ENCODE results near the gene RETREG1.
"Not testable (repeated sequence)": the region's sequence is repeated elsewhere in the genome, so short reads cannot be mapped to it uniquely, and the experiment has no call there.

The RETREG1 gene

DNA sequence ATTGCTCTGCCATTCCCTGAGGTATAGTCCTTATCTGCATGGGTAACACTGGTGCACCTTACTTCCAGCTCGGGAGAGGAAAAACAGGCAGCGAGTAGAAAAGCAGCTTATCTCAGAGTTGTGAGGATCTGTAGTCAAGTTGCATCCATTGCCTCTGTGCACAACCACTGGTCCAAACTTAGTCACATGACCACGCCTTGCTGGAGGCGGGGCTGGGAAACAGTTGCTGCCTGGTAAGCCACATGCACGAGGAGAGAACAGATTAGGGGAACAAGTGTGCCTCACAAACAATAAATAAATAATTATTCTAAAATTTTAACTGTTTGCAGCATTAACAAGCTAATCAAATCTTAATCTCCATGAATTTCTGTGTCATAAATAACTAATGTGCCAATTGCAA is 169.8 kb downstream of the RETREG1 start:
- no peak overlapping the region for H2BK12ac ChIP-seq (ENCODE audit: low read length)
- no peak overlapping the region for H3K23ac ChIP-seq (ENCODE audit: low read depth, low read length, poor library complexity)
- H3K4me1 ChIP-seq (ENCODE audit: control insufficient read depth in 2 of 2, insufficient read depth in 1 of 2, low read depth in 1 of 2, low read length in 2 of 2) = no peaks in the 10 kb centered on the region
- no peak for DNase-seq (ENCODE audit: low spot score)
- H3K79me1 ChIP-seq (ENCODE audit: low read depth, low read length) = no peaks in the 10 kb centered on the region
- no peak overlapping the region for H3K4me2 ChIP-seq (ENCODE audit: insufficient read depth, low read length, poor library complexity, severe bottlenecking)
- H3K4ac ChIP-seq (ENCODE audit: low read length) = no peak overlapping the region
- no CpG with 5 or more reads among the region's 5 CpGs for WGBS, 2 donors (ENCODE audit: extremely low coverage in 2 of 2, insufficient read length in 2 of 2, insufficient replicate concordance in 1 of 2)
- no peaks in the 10 kb centered on the region for H3K27me3 ChIP-seq (ENCODE audit: control insufficient read depth in 3 of 3, insufficient read depth in 3 of 3, low read depth in 1 of 3, low read length in 3 of 3)
- no peak overlapping the region for H2BK15ac ChIP-seq (ENCODE audit: low read length)
- H3K9me3 ChIP-seq (replicated peaks in 1 of 2; ENCODE audit: control insufficient read depth in 2 of 2, insufficient read depth in 1 of 2, low read depth in 1 of 2, low read length in 2 of 2) = no peaks in the 10 kb centered on the region
- peaks cover 14 to 49% of the 10 kb centered on the region in 2 donors for H3K36me3 ChIP-seq (replicated peaks in 1 of 2; ENCODE audit: control insufficient read depth in 2 of 2, insufficient read depth in 2 of 2, low read length in 2 of 2)
- H3K14ac ChIP-seq (ENCODE audit: low read length) = no peak overlapping the region
- H3K27ac ChIP-seq (replicated peaks; ENCODE audit: low read length) = no peak overlapping the region
- H3K4me3 ChIP-seq (ENCODE audit: low read length in 2 of 2) = no peak overlapping the region
- H2AK5ac ChIP-seq (ENCODE audit: low read depth, low read length) = no peak overlapping the region
- no peak overlapping the region for H4K91ac ChIP-seq (ENCODE audit: low read depth, low read length, poor library complexity)
- no peak overlapping the region for H3K18ac ChIP-seq (ENCODE audit: low read length)
- H2BK120ac ChIP-seq (ENCODE audit: low read depth, low read length) = no peak overlapping the region
- no peak overlapping the region for H2AFZ ChIP-seq (ENCODE audit: low read length)
- H4K8ac ChIP-seq (ENCODE audit: low read depth, low read length) = no peak overlapping the region
- H2BK5ac ChIP-seq (ENCODE audit: low read length) = no peak overlapping the region
- no peak overlapping the region for H3K9ac ChIP-seq (ENCODE audit: low read depth, low read length, poor library complexity)

GRCh38 chr5:16437977-16438376 is 178.8 kb downstream of the RETREG1 start:
- no peaks in the 10 kb centered on the region for H3K79me1 ChIP-seq (ENCODE audit: low read depth, low read length)
- no peaks in the 10 kb centered on the region for H3K9me3 ChIP-seq (replicated peaks in 1 of 2; ENCODE audit: control insufficient read depth in 2 of 2, insufficient read depth in 1 of 2, low read depth in 1 of 2, low read length in 2 of 2)
- H3K4me1 ChIP-seq (ENCODE audit: control insufficient read depth in 2 of 2, insufficient read depth in 1 of 2, low read depth in 1 of 2, low read length in 2 of 2) = no peaks in the 10 kb centered on the region
- H2BK15ac ChIP-seq (ENCODE audit: low read length) = no peak overlapping the region
- no peak overlapping the region for H3K9ac ChIP-seq (ENCODE audit: low read depth, low read length, poor library complexity)
- H3K14ac ChIP-seq (ENCODE audit: low read length) = no peak overlapping the region
- H2AK5ac ChIP-seq (ENCODE audit: low read depth, low read length) = no peak overlapping the region
- H2BK5ac ChIP-seq (ENCODE audit: low read length) = no peak overlapping the region
- H2AFZ ChIP-seq (ENCODE audit: low read length) = no peak overlapping the region
- WGBS, 2 donors (ENCODE audit: extremely low coverage in 2 of 2, insufficient read length in 2 of 2, insufficient replicate concordance in 1 of 2) = no CpG with 5 or more reads among the region's 1 CpG
- no peak overlapping the region for H3K4me2 ChIP-seq (ENCODE audit: insufficient read depth, low read length, poor library complexity, severe bottlenecking)
- H3K27me3 ChIP-seq (ENCODE audit: control insufficient read depth in 3 of 3, insufficient read depth in 3 of 3, low read depth in 1 of 3, low read length in 3 of 3) = no peaks in the 10 kb centered on the region
- no peaks in the 10 kb centered on the region for H3K36me3 ChIP-seq (replicated peaks in 1 of 2; ENCODE audit: control insufficient read depth in 2 of 2, insufficient read depth in 2 of 2, low read length in 2 of 2)
- no peak overlapping the region for H3K4ac ChIP-seq (ENCODE audit: low read length)
- no peak overlapping the region for H2BK12ac ChIP-seq (ENCODE audit: low read length)
- H2BK120ac ChIP-seq (ENCODE audit: low read depth, low read length) = no peak overlapping the region
- no peak overlapping the region for H4K91ac ChIP-seq (ENCODE audit: low read depth, low read length, poor library complexity)
- no peak for DNase-seq (ENCODE audit: low spot score)
- H4K8ac ChIP-seq (ENCODE audit: low read depth, low read length) = no peak overlapping the region
- H3K18ac ChIP-seq (ENCODE audit: low read length) = no peak overlapping the region
- no peak overlapping the region for H3K23ac ChIP-seq (ENCODE audit: low read depth, low read length, poor library complexity)
- H3K4me3 ChIP-seq (ENCODE audit: low read length in 2 of 2) = no peak overlapping the region
- no peak overlapping the region for H3K27ac ChIP-seq (replicated peaks; ENCODE audit: low read length)

DNA sequence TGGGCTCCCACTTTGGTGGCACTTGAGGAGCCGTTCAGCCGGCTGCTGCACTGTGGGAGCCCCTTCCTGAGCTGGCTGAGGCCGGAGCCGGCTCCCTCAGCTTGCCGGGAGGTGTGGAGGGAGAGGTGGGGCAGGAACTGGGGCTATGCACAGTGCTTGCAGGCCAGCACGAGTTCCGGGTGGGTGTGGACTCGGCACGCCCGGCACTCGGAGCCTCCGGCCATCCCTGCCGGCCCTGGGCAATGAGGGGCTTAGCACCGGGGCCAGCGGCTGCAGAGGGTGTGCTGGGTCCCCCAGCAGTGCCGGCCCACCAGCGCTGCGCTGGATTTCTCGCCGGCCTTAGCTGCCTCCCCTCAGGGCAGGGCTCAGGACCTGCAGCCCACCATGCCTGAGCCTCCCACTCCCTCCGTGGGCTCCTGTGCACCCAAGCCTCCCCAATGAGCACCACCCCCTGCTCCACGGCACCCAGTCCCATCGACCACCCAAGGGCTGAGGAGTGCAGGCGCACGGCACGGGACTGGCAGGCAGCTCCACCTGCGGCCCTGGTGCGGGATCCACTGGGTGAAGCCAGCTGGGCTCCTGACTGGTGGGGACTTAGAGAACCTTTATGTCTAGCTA is 180.6 kb downstream of the RETREG1 start:
- H2BK12ac ChIP-seq (ENCODE audit: low read length); H4K8ac ChIP-seq (ENCODE audit: low read depth, low read length); H3K9me3 ChIP-seq (replicated peaks in 1 of 2; ENCODE audit: control insufficient read depth in 2 of 2, insufficient read depth in 1 of 2, low read depth in 1 of 2, low read length in 2 of 2); H3K14ac ChIP-seq (ENCODE audit: low read length); H3K4ac ChIP-seq (ENCODE audit: low read length); H3K4me2 ChIP-seq (ENCODE audit: insufficient read depth, low read length, poor library complexity, severe bottlenecking); H3K9ac ChIP-seq (ENCODE audit: low read depth, low read length, poor library complexity); H2AK5ac ChIP-seq (ENCODE audit: low read depth, low read length); H3K27me3 ChIP-seq (ENCODE audit: control insufficient read depth in 3 of 3, insufficient read depth in 3 of 3, low read depth in 1 of 3, low read length in 3 of 3); H3K36me3 ChIP-seq (replicated peaks in 1 of 2; ENCODE audit: control insufficient read depth in 2 of 2, insufficient read depth in 2 of 2, low read length in 2 of 2); H2AFZ ChIP-seq (ENCODE audit: low read length); H4K91ac ChIP-seq (ENCODE audit: low read depth, low read length, poor library complexity); DNase-seq (ENCODE audit: low spot score); H3K4me3 ChIP-seq (ENCODE audit: low read length in 2 of 2); H2BK15ac ChIP-seq (ENCODE audit: low read length); H3K27ac ChIP-seq (replicated peaks; ENCODE audit: low read length); H3K4me1 ChIP-seq (ENCODE audit: control insufficient read depth in 2 of 2, insufficient read depth in 1 of 2, low read depth in 1 of 2, low read length in 2 of 2); H2BK5ac ChIP-seq (ENCODE audit: low read length); H3K18ac ChIP-seq (ENCODE audit: low read length); H2BK120ac ChIP-seq (ENCODE audit: low read depth, low read length); H3K79me1 ChIP-seq (ENCODE audit: low read depth, low read length): not testable (repeated sequence)
- WGBS, 2 donors (ENCODE audit: extremely low coverage in 2 of 2, insufficient read length in 2 of 2, insufficient replicate concordance in 1 of 2) = no CpG with 5 or more reads among the region's 28 CpGs
- peak overlapping the region; percentile 35 for H3K23ac ChIP-seq (ENCODE audit: low read depth, low read length, poor library complexity)

DNA sequence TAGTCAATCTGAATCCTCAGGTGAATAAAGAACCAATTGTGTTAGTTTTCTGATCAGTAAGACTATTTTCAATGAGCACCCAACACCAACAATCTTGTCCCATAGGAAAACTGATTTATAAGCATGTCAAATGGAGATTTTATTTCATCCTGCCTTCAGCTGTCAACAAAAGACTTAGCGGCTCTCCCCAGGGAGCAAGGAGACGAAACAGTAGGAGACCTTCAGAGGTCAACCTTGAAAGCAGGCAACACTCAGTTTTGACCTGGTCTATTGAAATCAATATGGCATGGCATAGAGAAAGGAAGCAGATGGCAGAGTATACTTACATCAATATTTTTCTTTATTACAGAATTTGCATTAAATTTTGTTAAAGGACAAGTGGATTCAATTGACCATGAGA is 185.3 kb downstream of the RETREG1 start:
- Histone ChIP-seq H2AK5ac (ENCODE audit: low read depth, low read length) (no peak overlapping the region), H2BK15ac (ENCODE audit: low read length) (no peak overlapping the region), H3K27ac (replicated peaks; ENCODE audit: low read length) (no peak overlapping the region), H3K36me3 (replicated peaks in 1 of 2; ENCODE audit: control insufficient read depth in 2 of 2, insufficient read depth in 2 of 2, low read length in 2 of 2) (no peaks in the 10 kb centered on the region), H3K9ac (ENCODE audit: low read depth, low read length, poor library complexity) (no peak overlapping the region), H2BK5ac (ENCODE audit: low read length) (no peak overlapping the region), H3K27me3 (ENCODE audit: control insufficient read depth in 3 of 3, insufficient read depth in 3 of 3, low read depth in 1 of 3, low read length in 3 of 3) (no peaks in the 10 kb centered on the region), H2BK12ac (ENCODE audit: low read length) (no peak overlapping the region), H4K91ac (ENCODE audit: low read depth, low read length, poor library complexity) (no peak overlapping the region), H3K79me1 (ENCODE audit: low read depth, low read length) (no peaks in the 10 kb centered on the region), H3K14ac (ENCODE audit: low read length) (no peak overlapping the region), H2BK120ac (ENCODE audit: low read depth, low read length) (no peak overlapping the region), H3K4ac (ENCODE audit: low read length) (no peak overlapping the region), H3K4me2 (ENCODE audit: insufficient read depth, low read length, poor library complexity, severe bottlenecking) (no peak overlapping the region), H3K23ac (ENCODE audit: low read depth, low read length, poor library complexity) (no peak overlapping the region), H3K18ac (ENCODE audit: low read length) (no peak overlapping the region), H4K8ac (ENCODE audit: low read depth, low read length) (no peak overlapping the region), H3K4me1 (ENCODE audit: control insufficient read depth in 2 of 2, insufficient read depth in 1 of 2, low read depth in 1 of 2, low read length in 2 of 2) (peaks cover 8% of the 10 kb centered on the region in 2 donors), H3K4me3 (ENCODE audit: low read length in 2 of 2) (no peak overlapping the region), H3K9me3 (replicated peaks in 1 of 2; ENCODE audit: control insufficient read depth in 2 of 2, insufficient read depth in 1 of 2, low read depth in 1 of 2, low read length in 2 of 2) (no peaks in the 10 kb centered on the region), H2AFZ (ENCODE audit: low read length) (no peak overlapping the region)
- no CpG with 5 or more reads among the region's 2 CpGs for WGBS, 2 donors (ENCODE audit: extremely low coverage in 2 of 2, insufficient read length in 2 of 2, insufficient replicate concordance in 1 of 2)
- no peak for DNase-seq (ENCODE audit: low spot score)
